SU-DHL-6 (cell line): ENCODE measurements around the gene CHCHD3.

Experiments used
- H2AFZ ChIP-seq: fragments of 200-600 bp; sonication (generic); 2 replicates; pipeline ENCODE4 v1.6.1; 2014; ENCODE audit warnings: low read depth, mild to moderate bottlenecking, moderate library complexity, mixed read lengths, antibody characterized with exemption, low read length; ENCODE audit not compliant: severe bottlenecking
- H3F3A ChIP-seq: fragments of 200-600 bp; shearing (Covaris generic); 2 replicates; pipeline ENCODE4 v1.6.0; 2016; ENCODE audit warnings: antibody characterized with exemption, mild to moderate bottlenecking; ENCODE audit not compliant: insufficient read depth
- H3K27ac ChIP-seq: fragments of 200-600 bp; sonication (generic); 2 replicates; pipeline ENCODE4 v1.5.1; 2016; ENCODE audit warnings: low read depth, mild to moderate bottlenecking, low read length, moderate library complexity, mixed read lengths
- H3K27me3 ChIP-seq: fragments of 200-600 bp; sonication (generic), shearing (Covaris generic); 2 replicates; pipeline ENCODE4 v1.6.0; 2014; ENCODE audit warnings: mild to moderate bottlenecking, low read length
- H3K36me3 ChIP-seq: fragments of 200-600 bp; sonication (generic); 2 replicates; pipeline ENCODE4 v1.6.1; 2014; ENCODE audit warnings: mild to moderate bottlenecking, low read length, mixed read lengths
- H3K4me2 ChIP-seq: fragments of 300-600, 200-600 bp; shearing (Covaris generic), sonication (generic); 2 replicates; pipeline ENCODE4 v1.6.0; 2014; ENCODE audit warnings: low read length, low read depth, mild to moderate bottlenecking; ENCODE audit not compliant: poor library complexity, severe bottlenecking
- H3K4me3 ChIP-seq: fragments of 200-600 bp; sonication (generic); 2 replicates; pipeline ENCODE4 v1.5.1; 2014; ENCODE audit warnings: antibody characterized with exemption, low read length, mild to moderate bottlenecking, mixed read lengths; ENCODE audit not compliant: insufficient read depth, poor library complexity, severe bottlenecking
- H3K79me2 ChIP-seq: fragments of 200-600 bp; sonication (generic); 2 replicates; pipeline ENCODE4 v1.6.1; 2014; ENCODE audit warnings: mild to moderate bottlenecking, low read length, moderate library complexity; ENCODE audit not compliant: insufficient read depth
- H3K9ac ChIP-seq: fragments of 200-600 bp; sonication (generic); 2 replicates; pipeline ENCODE4 v1.7.0; 2014; ENCODE audit warnings: mild to moderate bottlenecking, low read length
- H3K9me2 ChIP-seq: fragments of 200-600 bp; sonication (generic); replicated peaks from 2 replicates; pipeline ENCODE4 v1.6.1; 2014; ENCODE audit warnings: low read length; ENCODE audit not compliant: insufficient read depth
- H3K9me3 ChIP-seq: fragments of 200-600 bp; sonication (generic); 2 replicates; pipeline ENCODE4 v1.6.1; 2014; ENCODE audit warnings: low read length, mixed read lengths; ENCODE audit not compliant: insufficient read depth
- H4K20me1 ChIP-seq: fragments of 200-600 bp; sonication (generic); 2 replicates; pipeline ENCODE4 v1.6.1; 2014; ENCODE audit warnings: low read depth, mild to moderate bottlenecking, antibody characterized with exemption, low read length, moderate library complexity, mixed read lengths
- CTCF ChIP-seq: fragments of 200-600 bp; sonication (generic); IDR thresholded peaks from one replicate; pipeline ENCODE4 v1.5.1; 2017; ENCODE audit warnings: antibody characterized with exemption, mild to moderate bottlenecking, low read length, moderate library complexity; ENCODE audit not compliant: insufficient read depth, poor library complexity, severe bottlenecking
- EZH2phosphoT487 ChIP-seq: fragments of 200-600 bp; sonication (generic), shearing (Covaris generic); conservative IDR thresholded peaks from 2 replicates; pipeline ENCODE4 v1.6.1; 2018; ENCODE audit warnings: mild to moderate bottlenecking, antibody characterized with exemption, low read length, moderate library complexity, mixed read lengths

CHCHD3 gene

GRCh38 chr7:133011746-133012145 lies 70.1 kb downstream of the CHCHD3 start:
- H3K4me3 ChIP-seq = no peak overlapping the region
- no peaks in the 10 kb centered on the region; the same call in 1 of the 2 replicates for H4K20me1 ChIP-seq
- TF ChIP-seq EZH2phosphoT487 (no peak), CTCF (no peak)
- H3K36me3 ChIP-seq = no peaks in the 10 kb centered on the region
- H3K9ac ChIP-seq = no peak overlapping the region
- no peak overlapping the region for H3K27ac ChIP-seq
- H3K9me3 ChIP-seq = no peaks in the 10 kb centered on the region
- no peaks in the 10 kb centered on the region for H3F3A ChIP-seq
- H3K27me3 ChIP-seq = no peaks in the 10 kb centered on the region
- no peak overlapping the region for H2AFZ ChIP-seq
- H3K79me2 ChIP-seq = peaks cover 30% of the 10 kb centered on the region
- H3K4me2 ChIP-seq = no peak overlapping the region
- no peaks in the 10 kb centered on the region for H3K9me2 ChIP-seq

- H3K4me2 ChIP-seq = no peak overlapping the region
- no peak overlapping the region for H2AFZ ChIP-seq
- no peaks in the 10 kb centered on the region for H3K27me3 ChIP-seq
- no peak overlapping the region for H3K27ac ChIP-seq
- H4K20me1 ChIP-seq = peaks cover 3% of the 10 kb centered on the region; the same call in 1 of the 2 replicates
- H3K79me2 ChIP-seq = peaks cover 26% of the 10 kb centered on the region
- no peaks in the 10 kb centered on the region for H3K9me3 ChIP-seq
- H3K9me2 ChIP-seq = no peaks in the 10 kb centered on the region
- no peaks in the 10 kb centered on the region for H3F3A ChIP-seq
- TF ChIP-seq EZH2phosphoT487 = no peak
- no peaks in the 10 kb centered on the region for H3K36me3 ChIP-seq
- no peak overlapping the region for H3K9ac ChIP-seq
- H3K4me3 ChIP-seq = no peak overlapping the region
These were observed 72.3 kb downstream of the CHCHD3 start for GRCh38 chr7:133009426-133010252.

- H3K27ac ChIP-seq = no peak overlapping the region
These were observed 73.9 kb downstream of the CHCHD3 start for GRCh38 chr7:133007961-133008360.

More at GRCh38 chr7:133007961-133008360, 73.9 kb downstream of the CHCHD3 start:
- H4K20me1 ChIP-seq = peaks cover 3% of the 10 kb centered on the region; the same call in 1 of the 2 replicates
- peaks cover 18% of the 10 kb centered on the region for H3K79me2 ChIP-seq
- no peaks in the 10 kb centered on the region for H3K9me2 ChIP-seq
- TF ChIP-seq EZH2phosphoT487 (no peak), CTCF (no peak)
- no peak overlapping the region for H3K4me3 ChIP-seq
- H3K4me2 ChIP-seq = no peak overlapping the region
- no peak overlapping the region for H3K9ac ChIP-seq
- no peaks in the 10 kb centered on the region for H3K27me3 ChIP-seq
- H3F3A ChIP-seq = no peaks in the 10 kb centered on the region
- H3K9me3 ChIP-seq = no peaks in the 10 kb centered on the region
- H3K36me3 ChIP-seq = no peaks in the 10 kb centered on the region
- no peak overlapping the region for H2AFZ ChIP-seq
